Measurements from ENCODE around the gene VWF.

Gene VWF

GRCh38 chr12:6088921-6089747 is 35.3 kb downstream of the VWF start:
- no peak for TF ChIP-seq CTCF (IDR thresholded peaks at IDR 0.05)

GRCh38 chr12:6086316-6086715 is 38.2 kb downstream of the VWF start:
- no peak for TF ChIP-seq CTCF (IDR thresholded peaks at IDR 0.05)

GRCh38 chr12:6085841-6086240 is 38.6 kb downstream of the VWF start:
- no peak for TF ChIP-seq CTCF (IDR thresholded peaks at IDR 0.05)

- no peak for TF ChIP-seq CTCF (IDR thresholded peaks at IDR 0.05)
Measured at GRCh38 chr12:6084969-6085450, 39.5 kb downstream of the VWF start.

GRCh38 chr12:6084261-6084968 is 40.1 kb downstream of the VWF start:
- TF ChIP-seq CTCF (IDR thresholded peaks at IDR 0.05), result no peak

GRCh38 chr12:6083601-6084000 is 40.9 kb downstream of the VWF start:
- TF ChIP-seq CTCF (IDR thresholded peaks at IDR 0.05), result no peak

GRCh38 chr12:6082613-6083012 is 41.9 kb downstream of the VWF start:
- TF ChIP-seq CTCF (IDR thresholded peaks at IDR 0.05), result no peak

Data from LNCAP (cell line).